Urinary bladder (tissue), 4 donors: Measurements from ENCODE around the gene PDE4D. TPM values are rescaled to one million over a fixed set of nuclear protein-coding genes. Genes with fewer than 3 reads are reported as not detected.

Source experiments
- DNase-seq: peaks from one replicate; pipeline ENCODE4 v3.0.0-alpha.2; 2015; ENCODE audit errors: extremely low spot score
- H3K27ac ChIP-seq: one replicate; pipeline ENCODE4 v1.5.1; 2013; ENCODE audit warnings: low read depth, mild to moderate bottlenecking, moderate library complexity
- H3K36me3 ChIP-seq: one replicate; pipeline ENCODE4 v1.6.1; 2013; ENCODE audit warnings: mild to moderate bottlenecking, moderate library complexity; ENCODE audit not compliant: insufficient read depth
- H3K4me1 ChIP-seq: one replicate; pipeline ENCODE4 v1.6.1; 2013; ENCODE audit warnings: mild to moderate bottlenecking, moderate library complexity; ENCODE audit not compliant: insufficient read depth
- H3K4me3 ChIP-seq: one replicate; pipeline ENCODE4 v1.5.1; 2013; ENCODE audit warnings: low read depth, low read length
- WGBS: extraction: QIAGEN DNeasy Blood & Tissue Kit; methylation state at CpG from one replicate; pipeline ENCODE4 v1.1.7; 2013; 5-methylcytosine and 5-hydroxymethylcytosine counted together
- polyA plus RNA-seq: library from polyadenylated mRNA; stranded (reverse); fragments of 200-250 nt; gene quantifications from one replicate; pipeline ENCODE4 v1.2.3, GENCODE V29; 2013
- total RNA-seq: library from RNA; depleted of rRNA; stranded (reverse); fragments of >200 nt; gene quantifications from one replicate; pipeline ENCODE4 v1.2.3, GENCODE V29; 2014
- donor health status: healthy with polysubstance abuse.
- donor health status: healthy.

PDE4D gene
- total and polyA plus RNA-seq, 2 donors: 27.3 to 253 TPM

GRCh38 chr5:59640411-59640810 is 253.1 kb downstream of the PDE4D start:
- no peak overlapping the region for H3K4me3 ChIP-seq
- WGBS: 95% methylated on average over 1 of the region's 1 CpG
- H3K4me1 ChIP-seq: no peaks in the 10 kb centered on the region
- no peak overlapping the region for H3K27ac ChIP-seq
- no peak for DNase-seq
- no peaks in the 10 kb centered on the region for H3K36me3 ChIP-seq

GRCh38 chr5:59637884-59638580 is 255.5 kb downstream of the PDE4D start:
- no peaks in the 10 kb centered on the region for H3K4me1 ChIP-seq
- 65% methylated on average over 4 of the region's 4 CpGs for WGBS

GRCh38 chr5:59629561-59629960 is 264.0 kb downstream of the PDE4D start:
- H3K36me3 ChIP-seq: no peaks in the 10 kb centered on the region
- H3K27ac ChIP-seq: no peak overlapping the region
- no peak overlapping the region for H3K4me3 ChIP-seq
- H3K4me1 ChIP-seq: no peaks in the 10 kb centered on the region
- DNase-seq: no peak
- 95% methylated on average over 4 of the region's 4 CpGs for WGBS

More at GRCh38 chr5:59637884-59638580, 255.5 kb downstream of the PDE4D start:
- H3K27ac ChIP-seq: no peak overlapping the region
- H3K4me3 ChIP-seq: no peak overlapping the region
- no peaks in the 10 kb centered on the region for H3K36me3 ChIP-seq
- no peak for DNase-seq

GRCh38 chr5:59628062-59628828 is 265.3 kb downstream of the PDE4D start:
- no peak for DNase-seq
- no peaks in the 10 kb centered on the region for H3K4me1 ChIP-seq
- no peak overlapping the region for H3K4me3 ChIP-seq
- no peak overlapping the region for H3K27ac ChIP-seq
- 74% methylated on average over 2 of the region's 2 CpGs for WGBS
- no peaks in the 10 kb centered on the region for H3K36me3 ChIP-seq

GRCh38 chr5:59624898-59625297 is 268.6 kb downstream of the PDE4D start:
- DNase-seq: no peak
- H3K4me3 ChIP-seq: no peak overlapping the region
- 73% methylated on average over 2 of the region's 2 CpGs for WGBS
- no peak overlapping the region for H3K27ac ChIP-seq
- H3K4me1 ChIP-seq: no peaks in the 10 kb centered on the region
- no peaks in the 10 kb centered on the region for H3K36me3 ChIP-seq

- DNase-seq: no peak
- H3K4me3 ChIP-seq: no peak overlapping the region
- 68% methylated on average over 2 of the region's 2 CpGs for WGBS
- no peak overlapping the region for H3K27ac ChIP-seq
- no peaks in the 10 kb centered on the region for H3K36me3 ChIP-seq
- no peaks in the 10 kb centered on the region for H3K4me1 ChIP-seq
Measured at GRCh38 chr5:59622848-59623247, 270.7 kb downstream of the PDE4D start.

- Histone ChIP-seq H3K36me3 (no peaks in the 10 kb centered on the region), H3K4me3 (no peak overlapping the region), H3K4me1 (no peaks in the 10 kb centered on the region), H3K27ac (no peak overlapping the region)
- DNase-seq: no peak
Measured at GRCh38 chr5:59621477-59621876, 272.0 kb downstream of the PDE4D start.

GRCh38 chr5:59620535-59621212 is 272.9 kb downstream of the PDE4D start:
- no peak for DNase-seq
- H3K4me3 ChIP-seq: no peak overlapping the region
- H3K27ac ChIP-seq: no peak overlapping the region
- H3K4me1 ChIP-seq: no peaks in the 10 kb centered on the region
- no peaks in the 10 kb centered on the region for H3K36me3 ChIP-seq

GRCh38 chr5:59618644-59619043 is 274.9 kb downstream of the PDE4D start:
- DNase-seq: no peak
- Histone ChIP-seq H3K36me3 (no peaks in the 10 kb centered on the region), H3K4me1 (no peaks in the 10 kb centered on the region), H3K27ac (no peak overlapping the region), H3K4me3 (no peak overlapping the region)
- WGBS: 97% methylated on average over 3 of the region's 3 CpGs

- no peak for DNase-seq
- Histone ChIP-seq H3K27ac (no peak overlapping the region), H3K36me3 (no peaks in the 10 kb centered on the region), H3K4me1 (no peaks in the 10 kb centered on the region), H3K4me3 (no peak overlapping the region)
- WGBS: 92% methylated on average over 9 of the region's 9 CpGs
Measured at GRCh38 chr5:59617186-59617771, 276.2 kb downstream of the PDE4D start.

GRCh38 chr5:59616413-59616812 is 277.1 kb downstream of the PDE4D start:
- WGBS: 87% methylated on average over 1 of the region's 1 CpG
- no peak overlapping the region for H3K4me3 ChIP-seq

GRCh38 chr5:59615272-59615671 is 278.3 kb downstream of the PDE4D start:
- Histone ChIP-seq H3K4me1 (no peaks in the 10 kb centered on the region), H3K4me3 (no peak overlapping the region), H3K36me3 (no peaks in the 10 kb centered on the region), H3K27ac (no peak overlapping the region)
- 81% methylated on average over 1 of the region's 1 CpG for WGBS
- no peak for DNase-seq

More at GRCh38 chr5:59616413-59616812, 277.1 kb downstream of the PDE4D start:
- DNase-seq: no peak
- Histone ChIP-seq H3K4me1 (no peaks in the 10 kb centered on the region), H3K27ac (no peak overlapping the region), H3K36me3 (no peaks in the 10 kb centered on the region)

- Histone ChIP-seq H3K4me1 (no peaks in the 10 kb centered on the region), H3K27ac (no peak overlapping the region), H3K4me3 (no peak overlapping the region), H3K36me3 (no peaks in the 10 kb centered on the region)
- no peak for DNase-seq
- WGBS: 77% methylated on average over 4 of the region's 4 CpGs
Measured at GRCh38 chr5:59609501-59610265, 283.8 kb downstream of the PDE4D start.
